ENCODE results near the gene PLCB1.

GRCh38 chr20:8507231-8507630 lies 375.2 kb downstream of the PLCB1 start:
- TF ChIP-seq CTCF (conservative IDR thresholded peaks at IDR 0.05; ENCODE audit: low read depth, low read length) (no peak), EZH2 (IDR thresholded peaks at IDR 0.05; ENCODE audit: low read length, unreplicated experiment) (no peak)

Measured in PC-3 (cell line).